GM19328 (cell line): ENCODE measurements around the gene FER1L5.

ENCODE experiments used
- ATAC-seq: cut with Tn5 transposase; IDR thresholded peaks from one replicate; pipeline ENCODE4 v1.9.1; 2021; ENCODE audit warnings: mild to moderate bottlenecking, moderate library complexity; ENCODE audit not compliant: unreplicated experiment

Gene FER1L5

DNA sequence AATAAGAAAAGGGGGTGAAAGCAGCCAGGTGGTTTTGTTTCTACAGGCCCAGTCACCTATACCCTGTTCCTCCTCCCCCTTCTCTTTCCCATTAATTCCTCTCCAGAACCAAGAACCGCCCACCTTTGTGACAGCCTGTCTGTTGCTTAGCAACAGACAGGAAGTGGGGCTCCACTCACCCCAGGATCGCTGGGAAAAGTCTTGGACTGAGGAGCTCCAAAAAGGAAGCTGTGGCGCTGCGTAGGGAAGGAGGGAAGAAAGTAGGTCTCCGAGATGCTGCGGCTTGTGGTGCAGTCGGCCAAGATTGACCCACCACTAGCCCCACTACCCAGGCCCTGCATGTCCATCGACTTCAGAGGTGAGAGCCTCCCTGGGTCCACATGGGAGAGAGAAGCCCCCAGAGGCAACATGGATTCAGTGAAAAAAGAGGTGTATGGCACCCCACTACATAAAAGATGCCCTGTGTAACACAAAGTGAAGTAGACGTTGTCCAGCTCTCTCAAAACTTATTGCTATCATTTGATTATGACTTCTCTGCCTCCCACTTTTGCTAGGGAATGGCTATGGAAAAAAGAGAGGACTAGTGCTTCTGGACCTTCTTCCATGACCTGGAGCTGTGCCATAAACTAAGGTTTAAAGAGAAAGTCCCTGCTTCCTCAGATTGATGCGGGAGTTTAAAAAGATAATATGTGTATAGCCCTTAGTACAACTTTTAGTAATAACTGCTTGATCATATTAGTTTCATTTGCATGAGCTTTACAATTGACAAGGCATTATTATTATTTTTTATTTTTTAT lies at the start of gene FER1L5:
Gene FER1L5 (plus strand): TSS at position 201 of the 797 bp plus-strand sequence. CDS start 73 bp downstream, at position 274.
- no peak for ATAC-seq

DNA sequence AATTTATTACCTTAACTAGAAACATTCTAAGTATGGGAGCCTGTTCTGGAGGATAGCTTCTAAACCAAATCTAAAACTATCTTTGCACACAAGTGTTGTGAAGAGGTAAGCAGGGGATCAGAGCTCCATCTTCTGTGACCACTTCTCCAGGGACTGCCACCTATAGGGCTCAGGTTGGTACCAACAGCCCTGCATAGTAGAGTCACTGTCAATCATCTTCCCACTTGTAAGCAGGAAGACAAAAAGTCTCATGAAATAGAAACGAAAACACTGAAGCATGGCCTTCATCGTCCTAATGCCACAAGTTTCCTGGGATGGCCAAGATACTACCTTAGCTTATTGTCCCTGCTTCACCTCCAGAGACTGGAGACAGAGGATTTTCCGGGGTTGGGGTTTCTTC lies 48.3 kb upstream of the FER1L5 start:
- no peak for ATAC-seq

DNA sequence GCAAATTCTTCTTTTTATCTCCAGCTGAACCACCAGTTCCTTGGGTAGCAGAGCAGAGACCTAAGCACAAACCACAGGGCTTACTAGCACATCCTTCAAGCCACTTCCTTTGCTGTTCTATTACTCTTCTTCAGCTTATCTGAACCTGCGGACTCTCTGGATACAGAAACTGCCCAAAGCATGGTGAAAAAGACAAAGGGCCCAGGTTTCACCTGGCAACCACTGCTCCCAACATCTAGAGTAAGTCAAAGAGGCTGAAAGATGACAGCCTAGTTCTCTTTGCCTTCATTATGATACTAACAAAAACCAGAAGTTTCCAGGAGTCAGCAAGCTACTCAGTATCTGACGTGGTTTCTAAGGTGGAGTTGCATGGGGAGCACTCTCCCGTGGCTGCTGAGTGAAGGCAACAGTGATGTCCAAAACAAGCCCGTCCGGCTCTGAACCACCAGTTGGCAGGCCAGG lies 47.8 kb upstream of the FER1L5 start:
- ATAC-seq = no peak

DNA sequence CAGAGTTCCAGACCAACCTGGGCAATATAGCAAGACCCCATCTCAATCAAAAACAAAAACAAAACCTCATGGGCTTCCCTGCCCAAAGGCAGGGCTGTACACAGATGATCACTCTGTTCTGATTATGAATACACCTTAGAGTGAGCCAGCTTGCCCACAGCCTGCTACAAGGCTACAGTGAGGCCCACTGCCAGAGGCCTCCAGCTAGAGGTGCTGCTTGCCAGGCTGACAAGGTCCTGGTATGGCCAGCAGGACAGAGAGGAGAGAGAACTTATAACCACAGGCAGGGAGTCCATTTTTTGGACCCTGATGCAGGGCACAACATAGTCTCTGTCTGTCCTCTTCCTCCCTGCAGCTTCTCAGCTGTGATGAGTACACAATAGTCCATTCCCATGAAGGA lies 46.0 kb upstream of the FER1L5 start:
- no peak for ATAC-seq

DNA sequence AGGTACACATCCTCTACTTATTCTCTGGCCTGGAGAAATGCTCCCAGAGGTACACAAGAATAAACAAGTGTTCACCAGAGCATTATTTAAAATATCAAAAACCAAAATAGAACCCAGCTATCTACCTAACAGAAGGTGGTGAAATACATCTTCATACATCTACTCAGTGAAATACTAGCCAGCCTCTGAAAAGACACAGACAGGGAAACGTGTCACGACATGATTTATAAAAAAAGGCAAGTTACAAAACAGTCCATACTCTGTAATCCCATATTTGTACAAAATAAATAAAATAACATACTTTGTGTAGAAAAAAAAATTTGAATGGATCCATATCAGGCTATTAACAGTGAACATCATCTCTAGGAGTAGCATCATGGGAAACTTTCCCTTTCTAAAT lies 42.6 kb upstream of the FER1L5 start:
- no peak for ATAC-seq

DNA sequence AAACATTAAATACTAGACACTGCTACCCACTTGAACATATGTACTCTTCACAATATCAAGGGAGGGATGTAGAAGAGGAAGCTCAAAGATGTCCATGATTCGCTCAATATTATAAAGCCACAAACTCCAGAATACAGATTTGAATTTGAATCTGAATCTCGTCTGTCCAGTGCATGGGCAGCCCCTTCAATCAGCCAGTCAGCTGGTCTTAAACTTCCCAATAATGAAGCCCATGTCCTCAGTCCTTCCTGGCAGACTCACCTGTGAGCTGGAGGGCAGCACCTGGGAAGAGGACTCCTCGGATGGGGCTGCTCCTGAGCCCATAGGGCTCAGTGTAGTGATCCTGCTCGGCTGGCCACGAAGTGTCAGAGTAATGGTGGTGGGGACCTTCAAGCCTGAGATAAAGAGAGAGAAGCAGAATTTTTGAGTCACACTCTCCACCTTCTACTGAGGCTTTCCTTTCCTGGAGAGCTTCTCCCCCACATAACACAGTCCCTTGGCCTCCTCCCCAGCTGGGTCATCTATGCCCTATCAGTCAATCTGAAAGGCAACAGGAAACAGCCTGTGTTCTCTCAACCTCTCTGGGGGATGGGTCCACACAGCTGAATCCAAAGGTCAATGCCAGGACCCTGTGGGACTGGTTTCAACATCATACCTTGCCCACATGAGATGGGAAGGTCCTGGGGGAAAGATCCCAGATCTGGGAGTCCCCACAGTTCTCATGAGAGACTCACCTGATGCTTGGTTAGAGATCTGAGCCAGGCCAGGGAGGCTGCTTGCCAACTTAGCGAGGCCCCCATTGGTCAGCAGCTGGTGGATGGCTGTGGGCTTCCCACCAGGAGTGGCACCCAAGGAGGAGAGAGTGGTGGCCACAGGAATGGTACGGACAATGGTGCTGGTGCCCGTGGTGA lies 40.9 kb upstream of the FER1L5 start:
- no peak for ATAC-seq

DNA sequence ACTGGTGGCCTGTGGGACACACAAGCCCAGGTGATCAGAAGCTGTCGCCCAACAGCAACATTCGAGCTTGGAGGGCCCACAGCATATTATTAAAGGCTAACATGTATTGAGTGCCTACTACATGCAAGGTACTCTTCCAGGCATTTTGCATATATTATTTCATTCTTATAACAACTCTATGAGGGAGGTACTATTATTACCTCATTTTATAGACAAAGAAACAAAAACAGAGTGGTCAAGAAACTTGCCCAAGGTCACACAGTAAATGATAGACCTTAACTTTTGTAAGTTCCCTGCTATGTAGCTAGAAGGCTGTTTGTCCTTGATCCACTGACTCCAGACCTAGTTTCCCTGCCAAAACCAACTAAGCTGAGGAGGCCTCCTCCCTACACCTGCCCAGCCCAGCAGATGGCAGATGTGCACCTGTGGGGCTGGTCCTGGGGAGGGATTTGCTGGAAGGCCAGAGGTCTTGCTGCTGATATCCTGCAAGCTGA lies 40.2 kb upstream of the FER1L5 start:
- no peak for ATAC-seq

DNA sequence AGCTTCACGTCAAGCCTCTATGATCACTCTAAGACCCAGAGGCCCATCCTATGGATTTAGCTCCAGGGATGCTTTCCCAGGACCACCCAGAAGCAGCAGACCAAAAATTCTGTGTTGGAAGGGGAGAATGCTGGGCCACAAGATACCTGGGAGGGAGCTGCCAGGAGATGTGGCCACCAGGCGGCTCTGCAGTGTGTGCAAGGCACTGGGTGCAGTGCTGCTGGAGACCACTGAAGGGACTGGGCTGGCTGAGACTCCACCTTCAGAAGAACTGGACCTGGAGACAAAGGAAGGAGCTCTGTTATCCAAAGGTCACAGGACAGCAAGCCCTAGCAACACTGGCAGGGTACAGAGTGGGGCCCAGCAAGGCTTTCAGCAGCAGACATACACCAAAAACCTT lies 38.5 kb upstream of the FER1L5 start:
- no peak for ATAC-seq

DNA sequence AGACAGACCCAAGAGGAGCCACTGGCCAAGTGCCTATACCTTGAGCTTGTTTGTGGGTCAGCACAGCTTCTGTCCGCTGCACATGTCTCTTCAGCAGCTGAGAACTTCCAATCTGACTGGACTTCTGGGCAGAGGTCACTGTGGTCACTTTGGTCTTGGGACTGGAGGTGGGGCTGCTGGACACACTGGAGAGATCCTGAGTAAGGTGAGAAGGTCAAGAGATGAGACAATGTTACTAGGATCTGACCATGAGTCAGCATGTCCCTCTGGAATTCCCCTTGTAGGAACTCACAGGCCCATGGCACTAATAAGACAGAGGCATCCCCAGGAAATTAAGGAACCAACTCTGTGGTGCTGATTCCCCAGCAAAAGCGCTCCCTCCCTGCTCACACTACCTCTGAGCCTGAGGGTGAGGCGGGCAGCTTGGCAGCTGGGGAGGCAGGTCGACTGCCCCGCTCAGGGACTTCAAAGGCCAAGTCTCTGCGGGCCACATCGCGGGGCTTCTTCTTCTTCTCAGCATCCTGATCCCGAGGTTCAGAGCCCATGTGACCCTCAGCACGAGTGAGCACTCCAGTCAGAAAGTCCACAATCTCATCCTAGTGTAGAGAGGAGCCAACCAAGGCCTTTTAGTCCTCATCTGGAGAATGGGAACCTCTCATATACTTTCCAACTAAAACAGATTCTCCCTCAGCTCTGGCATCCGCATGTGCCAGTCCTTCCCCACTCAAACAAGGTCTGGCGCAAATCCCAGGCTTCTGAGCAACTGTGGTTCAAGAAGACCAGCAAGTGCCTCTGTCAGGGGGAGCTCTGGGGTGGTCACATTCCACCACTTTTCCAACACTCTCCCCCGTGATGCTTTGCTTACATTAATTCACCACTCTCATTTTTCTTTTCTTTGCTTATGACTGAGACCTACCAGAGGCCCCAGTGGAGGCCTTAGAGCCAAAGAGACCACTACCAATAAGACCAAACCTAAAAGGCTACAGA lies 33.8 kb upstream of the FER1L5 start:
- no peak for ATAC-seq

DNA sequence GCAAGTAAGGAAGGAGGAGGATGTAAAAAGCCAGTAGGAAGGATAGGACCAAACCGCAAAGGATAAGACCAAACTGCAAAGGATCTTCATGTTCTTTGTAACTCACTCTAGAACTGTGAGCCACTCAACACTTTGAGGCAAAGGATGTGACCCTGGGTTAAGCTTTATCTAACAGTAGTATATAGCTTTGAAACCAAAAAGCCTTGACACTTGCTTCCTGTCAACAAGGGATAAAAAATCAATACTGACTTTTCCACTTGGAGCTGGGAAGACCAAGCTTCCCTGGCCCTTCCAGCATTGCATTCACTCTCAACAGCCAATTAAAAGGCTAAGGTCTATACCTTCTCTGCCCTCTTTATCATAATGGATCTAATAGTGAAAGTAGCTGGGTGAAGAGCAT lies 26.4 kb upstream of the FER1L5 start:
- ATAC-seq = no peak

DNA sequence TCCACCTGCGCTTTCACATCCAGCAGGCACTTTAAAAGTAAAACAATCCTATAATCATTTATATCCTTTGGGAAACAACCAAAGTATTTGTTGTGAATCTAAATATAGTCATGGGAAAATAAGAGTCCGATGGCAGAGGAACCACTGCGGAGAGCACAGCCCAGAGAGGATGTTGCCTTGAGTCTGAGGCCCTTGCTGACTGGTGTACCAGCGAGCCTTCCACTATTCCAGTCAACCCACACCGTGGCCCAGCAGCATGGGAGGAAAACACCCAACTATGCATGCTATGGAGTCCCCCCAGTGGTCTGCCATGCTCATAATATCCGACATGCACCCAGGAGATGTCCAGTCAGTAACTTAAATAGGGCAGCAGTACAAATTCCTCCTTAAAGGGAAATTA lies 26.0 kb upstream of the FER1L5 start:
- no peak for ATAC-seq

DNA sequence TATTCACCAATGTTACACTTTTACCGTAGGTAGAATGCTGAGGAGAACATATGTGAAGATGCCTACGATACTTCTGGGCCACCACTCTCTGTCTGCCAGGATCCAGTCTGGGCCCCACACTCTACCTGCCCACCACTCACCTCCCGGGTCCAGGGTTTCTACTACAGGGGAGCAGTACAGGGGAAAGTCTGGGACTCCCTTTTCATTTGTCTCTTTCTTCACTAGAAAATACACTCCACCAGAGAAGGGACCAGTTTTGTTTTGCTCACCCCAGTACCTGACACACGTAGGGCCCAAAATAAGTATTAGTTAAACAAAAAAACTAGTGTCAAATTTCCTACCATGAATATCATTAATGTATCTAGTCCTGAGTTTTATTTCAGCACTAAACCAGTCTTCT lies 25.6 kb upstream of the FER1L5 start:
- ATAC-seq = no peak

DNA sequence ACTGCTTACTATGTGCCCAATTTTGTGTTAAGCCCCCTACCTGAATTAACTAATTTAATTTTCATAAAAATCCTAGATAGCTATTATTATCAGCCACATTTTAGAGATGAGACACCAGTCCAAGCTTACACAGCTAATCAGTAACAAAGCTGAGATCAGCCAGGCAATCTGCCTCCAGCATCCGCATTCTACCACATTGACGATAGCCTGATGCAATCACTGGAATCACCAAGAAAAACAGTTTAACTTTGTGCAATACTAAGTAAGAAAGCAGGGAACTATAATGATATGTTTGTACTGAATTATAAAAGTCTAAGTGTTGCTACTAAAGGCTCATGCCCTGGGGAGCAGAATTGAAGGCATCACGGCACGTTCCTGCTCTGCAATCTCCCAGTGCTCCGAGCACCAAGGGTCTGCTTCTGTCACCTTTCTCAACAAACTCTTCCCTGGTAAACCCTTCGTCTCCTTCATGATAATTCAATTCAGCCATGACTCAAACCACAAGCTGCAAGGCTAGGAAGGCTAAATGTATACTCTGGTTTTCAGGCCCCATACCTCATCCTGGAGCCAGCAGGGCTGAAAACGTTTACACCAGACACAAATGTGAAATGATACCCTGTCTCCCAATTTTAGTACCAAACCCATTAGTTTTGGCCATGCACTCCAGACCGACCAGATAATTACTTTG lies 23.8 kb upstream of the FER1L5 start:
- ATAC-seq = no peak

DNA sequence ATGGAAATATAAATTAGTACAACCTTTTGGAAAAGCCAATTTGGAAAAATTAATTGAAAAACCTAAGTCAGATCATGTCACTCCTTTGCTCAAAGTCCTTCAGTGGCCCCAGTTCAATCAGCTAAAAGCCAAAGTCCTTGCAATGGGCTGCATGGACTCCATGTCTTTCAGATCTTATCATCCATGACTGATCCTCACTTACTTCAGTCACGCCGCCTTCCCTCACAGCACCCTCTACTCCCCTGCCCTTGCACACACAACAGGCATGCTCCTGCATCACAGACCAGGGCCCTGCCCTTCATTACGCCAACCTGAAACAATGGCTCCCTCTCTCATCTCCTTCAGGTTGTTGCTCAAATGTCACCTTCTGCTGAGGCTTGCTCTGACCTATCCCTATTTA lies 20.0 kb upstream of the FER1L5 start:
- no peak for ATAC-seq

DNA sequence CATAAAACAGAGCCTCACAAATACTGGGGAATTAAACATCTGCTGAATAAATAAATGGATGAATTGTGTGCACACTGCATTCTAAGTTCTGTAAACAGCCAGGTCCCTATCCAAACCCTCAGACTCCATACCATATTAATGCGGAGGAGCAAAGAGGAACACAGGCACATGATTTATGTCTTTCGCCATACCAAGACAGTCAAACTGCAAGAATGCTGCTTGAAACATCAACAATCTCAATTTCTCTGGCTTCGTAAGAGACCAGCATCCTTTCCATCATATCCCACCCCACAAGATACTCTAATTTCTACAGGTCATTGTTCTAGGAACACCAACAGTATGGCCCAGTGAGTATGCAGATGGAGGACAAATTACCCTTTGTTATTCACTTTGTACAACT lies 19.4 kb upstream of the FER1L5 start:
- no peak for ATAC-seq

DNA sequence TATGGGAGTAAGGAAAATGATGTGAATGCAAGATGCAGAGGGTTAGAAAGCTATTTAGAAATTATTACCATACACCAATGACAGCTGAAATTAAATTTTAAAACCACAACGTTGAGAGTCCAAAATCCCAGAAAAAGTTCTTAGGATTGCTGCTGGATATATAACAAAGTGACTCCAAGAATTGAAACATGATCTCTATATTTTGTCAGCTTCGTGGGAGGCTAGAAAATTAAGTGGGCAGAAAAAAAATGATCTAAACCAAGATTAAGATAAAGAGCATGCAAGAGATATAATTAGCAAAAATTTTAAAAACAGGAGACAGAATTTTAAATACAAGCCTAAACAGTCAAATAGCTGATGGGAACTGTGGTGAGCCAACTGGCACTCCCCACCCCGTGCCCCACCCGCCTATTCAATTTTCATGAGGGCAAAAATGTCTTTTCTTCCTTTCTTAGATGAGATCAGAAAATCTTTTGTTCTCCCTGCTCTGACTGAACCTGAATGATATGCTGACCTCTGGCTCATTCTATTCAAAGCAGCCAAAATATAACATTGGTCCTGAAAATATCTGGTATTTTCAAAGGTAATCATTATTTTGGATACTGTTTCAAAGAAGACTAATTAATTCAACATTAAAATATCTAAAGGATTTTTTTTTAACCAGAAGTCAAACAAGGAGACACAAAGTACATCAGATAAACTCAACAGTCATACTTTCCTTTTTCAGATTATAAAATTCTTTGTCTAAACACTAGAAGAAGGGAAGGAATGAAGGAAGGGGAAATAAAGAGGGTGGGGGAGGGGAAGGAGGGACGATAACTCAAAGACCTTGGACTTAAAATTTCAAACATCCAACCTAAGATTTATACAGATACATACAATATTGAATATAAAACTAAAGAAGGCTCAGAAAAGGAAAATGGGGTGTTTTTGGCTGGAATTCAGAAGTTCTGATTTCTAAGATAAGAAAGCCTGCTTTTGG lies 16.7 kb upstream of the FER1L5 start:
- no peak for ATAC-seq

DNA sequence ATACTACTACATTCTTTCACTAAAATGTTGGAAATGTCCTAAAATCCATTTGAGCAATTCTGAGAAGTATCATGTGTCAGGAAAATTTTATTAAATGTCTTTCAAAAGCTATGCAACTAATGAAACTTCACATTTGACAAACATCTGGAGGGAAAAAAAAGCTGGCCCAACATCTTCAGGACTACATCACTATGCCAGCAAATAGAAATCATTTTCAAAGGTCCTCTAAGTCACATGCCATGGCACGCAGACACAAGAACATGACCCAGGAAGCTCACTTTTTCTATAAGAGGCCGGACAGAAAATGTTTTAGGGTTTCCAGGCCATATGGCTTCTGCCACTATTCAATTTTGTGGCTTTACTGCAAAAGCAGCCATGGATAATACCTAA lies 16.0 kb upstream of the FER1L5 start:
- ATAC-seq = no peak

DNA sequence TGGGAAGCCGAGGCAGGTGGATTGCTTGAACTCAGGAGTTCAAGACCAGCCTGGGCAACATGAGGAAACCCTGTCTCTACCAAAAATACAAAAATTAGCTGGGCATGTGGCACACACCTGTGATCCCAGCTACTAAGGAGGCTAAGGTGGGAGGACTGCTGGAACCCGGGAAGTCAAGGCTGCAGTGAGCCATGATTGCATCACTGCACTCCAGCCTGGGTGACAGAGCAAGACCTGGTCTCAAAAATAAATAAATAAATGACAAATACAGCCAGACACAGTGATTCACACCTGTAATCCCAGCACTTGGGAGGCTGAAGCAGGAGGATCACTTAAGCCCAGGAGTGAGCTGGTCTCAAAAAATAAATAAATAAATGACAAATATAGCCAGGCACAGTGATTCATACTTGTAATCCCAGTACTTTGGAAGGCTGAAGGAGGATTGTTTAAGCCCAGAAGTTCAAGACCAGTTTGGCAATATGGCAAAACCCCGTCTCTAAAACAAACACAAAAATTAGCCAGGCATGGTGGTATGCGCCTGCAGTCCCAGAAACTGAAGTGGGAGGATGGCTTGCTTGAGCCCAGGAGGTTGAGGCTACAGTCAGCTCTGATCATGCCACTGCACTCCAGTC lies 10.6 kb upstream of the FER1L5 start:
- no peak for ATAC-seq
